Large intestine (tissue), 3 donors: ENCODE measurements around the gene ARRDC1. TPM values are rescaled to one million over a fixed set of nuclear protein-coding genes. Genes with fewer than 3 reads are reported as not detected.

Experiments used
- DNase-seq, 2 donors: peaks; one replicate each; pipeline versions ENCODE4 v3.0.0 to v3.0.0-alpha.2; 2013
- H3K27ac ChIP-seq: one replicate; pipeline ENCODE4 v1.5.1; 2013; ENCODE audit warnings: low read length
- H3K27me3 ChIP-seq: 2 replicates; pipeline ENCODE4 v1.6.1; 2013; ENCODE audit warnings: low read length; ENCODE audit not compliant: control insufficient read depth, insufficient read depth
- H3K36me3 ChIP-seq: 2 replicates; pipeline ENCODE4 v1.6.1; 2013; ENCODE audit warnings: low read length; ENCODE audit not compliant: control insufficient read depth, insufficient read depth
- H3K4me1 ChIP-seq: one replicate; pipeline ENCODE4 v1.6.1; 2013; ENCODE audit warnings: low read length; ENCODE audit not compliant: control insufficient read depth, insufficient read depth
- H3K4me3 ChIP-seq: one replicate; pipeline ENCODE4 v1.5.1; 2013; ENCODE audit warnings: low read length
- H3K9me3 ChIP-seq: one replicate; pipeline ENCODE4 v1.6.1; 2013; ENCODE audit warnings: mild to moderate bottlenecking, low read depth, low read length, moderate library complexity; ENCODE audit not compliant: control insufficient read depth
- WGBS: methylation state at CpG from one replicate; pipeline ENCODE4 v1.1.5; 2013; ENCODE audit warnings: low lambda C conversion rate; ENCODE audit not compliant: insufficient coverage; 5-methylcytosine and 5-hydroxymethylcytosine counted together
- polyA plus RNA-seq: library from polyadenylated mRNA; unstranded; fragments of 120-200 nt; gene quantifications from one replicate; pipeline ENCODE4 v1.2.1, GENCODE V29; 2013

Gene ARRDC1
- polyA plus RNA-seq, 1 donor, result 59.8 TPM

- WGBS, result no CpG with 5 or more reads among the region's 10 CpGs
- H3K27me3 ChIP-seq, result no peaks in the 10 kb centered on the region
- no peak overlapping the region for H3K4me3 ChIP-seq
- peaks cover 45% of the 10 kb centered on the region for H3K36me3 ChIP-seq
- H3K27ac ChIP-seq, result no peak overlapping the region
- no peaks in the 10 kb centered on the region for H3K9me3 ChIP-seq
- peaks cover 13% of the 10 kb centered on the region for H3K4me1 ChIP-seq
- DNase-seq, result no peak
Measured at GRCh38 chr9:137574192-137574591, 31.3 kb upstream of the ARRDC1 start.

GRCh38 chr9:137575364-137575715 is 30.1 kb upstream of the ARRDC1 start:
- no peak for DNase-seq
- H3K36me3 ChIP-seq, result peaks cover 42% of the 10 kb centered on the region
- no peaks in the 10 kb centered on the region for H3K27me3 ChIP-seq
- peaks cover 16% of the 10 kb centered on the region for H3K4me1 ChIP-seq
- H3K4me3 ChIP-seq, result no peak overlapping the region
- H3K9me3 ChIP-seq, result no peaks in the 10 kb centered on the region
- no CpG with 5 or more reads among the region's 9 CpGs for WGBS
- no peak overlapping the region for H3K27ac ChIP-seq

GRCh38 chr9:137575716-137576411 is 29.6 kb upstream of the ARRDC1 start:
- no peak overlapping the region for H3K27ac ChIP-seq
- no peaks in the 10 kb centered on the region for H3K9me3 ChIP-seq
- peaks cover 38% of the 10 kb centered on the region for H3K36me3 ChIP-seq
- no peaks in the 10 kb centered on the region for H3K27me3 ChIP-seq
- peaks cover 16% of the 10 kb centered on the region for H3K4me1 ChIP-seq
- DNase-seq, result no peak
- 100% methylated on average over 1 of the region's 12 CpGs for WGBS
- H3K4me3 ChIP-seq, result no peak overlapping the region

GRCh38 chr9:137578518-137579258 is 26.8 kb upstream of the ARRDC1 start, which contains the start of gene DPH7:
Gene DPH7 (minus strand): TSS chr9:137578925. CDS start chr9:137578777, 148 bp downstream.
- DNase-seq, result peak; percentile 93 to 94
- Histone ChIP-seq H3K27ac (peak within 1 kb of the TSS; percentile 51), H3K4me3 (peak within 1 kb of the TSS; percentile 64), H3K36me3 (peaks cover 51% of the 10 kb centered on the region), H3K27me3 (no peaks in the 10 kb centered on the region), H3K4me1 (peaks cover 16% of the 10 kb centered on the region), H3K9me3 (no peaks in the 10 kb centered on the region)
- WGBS, result no CpG with 5 or more reads among the region's 82 CpGs

- peak overlapping the region; percentile 54 for H3K4me3 ChIP-seq
- no peaks in the 10 kb centered on the region for H3K27me3 ChIP-seq
- no CpG with 5 or more reads among the region's 19 CpGs for WGBS
- no peaks in the 10 kb centered on the region for H3K9me3 ChIP-seq
- no peak for DNase-seq
- H3K4me1 ChIP-seq, result peaks cover 16% of the 10 kb centered on the region
- H3K36me3 ChIP-seq, result peaks cover 52% of the 10 kb centered on the region
- H3K27ac ChIP-seq, result peak overlapping the region; percentile 28
Measured at GRCh38 chr9:137579259-137579604, 26.3 kb upstream of the ARRDC1 start.

GRCh38 chr9:137580209-137580953 is 25.1 kb upstream of the ARRDC1 start:
- Histone ChIP-seq H3K27ac (no peak overlapping the region), H3K9me3 (no peaks in the 10 kb centered on the region), H3K4me1 (peaks cover 16% of the 10 kb centered on the region), H3K27me3 (no peaks in the 10 kb centered on the region), H3K36me3 (peaks cover 45% of the 10 kb centered on the region), H3K4me3 (no peak overlapping the region)
- WGBS, result 100% methylated on average over 1 of the region's 23 CpGs
- DNase-seq, result no peak

GRCh38 chr9:137580954-137581322 is 24.5 kb upstream of the ARRDC1 start:
- WGBS, result no CpG with 5 or more reads among the region's 4 CpGs
- Histone ChIP-seq H3K27me3 (no peaks in the 10 kb centered on the region), H3K4me1 (peaks cover 16% of the 10 kb centered on the region), H3K4me3 (no peak overlapping the region), H3K9me3 (no peaks in the 10 kb centered on the region), H3K36me3 (peaks cover 44% of the 10 kb centered on the region), H3K27ac (no peak overlapping the region)
- DNase-seq, result no peak

- Histone ChIP-seq H3K4me3 (no peak overlapping the region), H3K27ac (no peak overlapping the region), H3K9me3 (no peaks in the 10 kb centered on the region), H3K4me1 (peaks cover 16% of the 10 kb centered on the region), H3K27me3 (no peaks in the 10 kb centered on the region), H3K36me3 (peaks cover 44% of the 10 kb centered on the region)
- DNase-seq, result no peak
- 100% methylated on average over 2 of the region's 22 CpGs for WGBS
Measured at GRCh38 chr9:137581361-137582285, 23.9 kb upstream of the ARRDC1 start.

- DNase-seq, result no peak
- no peak overlapping the region for H3K4me3 ChIP-seq
- no CpG with 5 or more reads among the region's 20 CpGs for WGBS
- H3K27ac ChIP-seq, result no peak overlapping the region
- no peaks in the 10 kb centered on the region for H3K27me3 ChIP-seq
- H3K4me1 ChIP-seq, result peaks cover 11% of the 10 kb centered on the region
- no peaks in the 10 kb centered on the region for H3K9me3 ChIP-seq
- peaks cover 52% of the 10 kb centered on the region for H3K36me3 ChIP-seq
Measured at GRCh38 chr9:137582286-137582860, 23.1 kb upstream of the ARRDC1 start.
